Erythroblast (primary cell): ENCODE measurements around the gene LCTL.

ENCODE experiments used
- GATA1 ChIP-seq: IDR thresholded peaks from 2 replicates; pipeline ENCODE4 v1.6.1; 2011; ENCODE audit warnings: low read depth, mild to moderate bottlenecking, control low read depth, low read length, moderate library complexity
- POLR2A ChIP-seq: IDR thresholded peaks from 2 replicates; pipeline ENCODE4 v1.6.1; 2011; ENCODE audit warnings: mild to moderate bottlenecking, low read length

DNA sequence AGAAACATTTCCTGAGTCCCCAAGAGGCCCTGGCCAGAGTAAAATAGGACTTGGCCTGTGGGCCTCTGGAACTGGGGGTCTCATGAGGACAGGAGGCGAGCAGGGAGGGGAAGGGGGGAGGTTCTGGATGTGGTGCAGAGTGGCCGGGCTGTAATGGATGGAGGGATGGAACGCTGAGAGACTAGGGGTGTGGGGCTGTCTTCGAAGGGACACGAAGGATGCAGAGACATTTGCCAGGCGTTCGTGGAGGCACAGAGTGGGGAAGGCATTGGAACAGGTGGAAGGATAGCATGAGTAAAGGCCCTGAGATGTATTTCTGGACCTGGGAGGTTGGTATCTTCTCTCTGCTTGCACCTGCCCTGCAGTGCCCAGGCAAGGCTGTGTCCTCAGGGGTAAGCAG is 2.1 kb upstream of the LCTL start:
- TF ChIP-seq POLR2A (no peak), GATA1 (no peak)
